HEK293T (cell line): ENCODE measurements around the gene NETO1.

Experiments used
- ARNT ChIP-seq: fragments of 450-650 bp; IDR thresholded peaks from 2 replicates; pipeline ENCODE4 v1.6.1; 2017; ENCODE audit warnings: mild to moderate bottlenecking
- BHLHE40 ChIP-seq: fragments of 450-650 bp; IDR thresholded peaks from 2 replicates; pipeline ENCODE4 v1.6.1; 2016; ENCODE audit warnings: mild to moderate bottlenecking, moderate library complexity, borderline replicate concordance
- ELF4 ChIP-seq: fragments of 450-650 bp; IDR thresholded peaks from 2 replicates; pipeline ENCODE4 v1.6.1; 2017; ENCODE audit warnings: antibody characterized with exemption
- FOXA1 ChIP-seq: fragments of 450-650 bp; IDR thresholded peaks from 2 replicates; pipeline ENCODE4 v1.6.1; 2016; ENCODE audit warnings: mild to moderate bottlenecking
- FOXK2 ChIP-seq: fragments of 450-650 bp; IDR thresholded peaks from 2 replicates; pipeline ENCODE4 v1.6.1; 2016; ENCODE audit warnings: mild to moderate bottlenecking
- FOXM1 ChIP-seq: fragments of 450-650 bp; IDR thresholded peaks from 2 replicates; pipeline ENCODE4 v1.6.1; 2017; ENCODE audit warnings: mild to moderate bottlenecking, borderline replicate concordance
- HDGF ChIP-seq: fragments of 450-650 bp; IDR thresholded peaks from 2 replicates; pipeline ENCODE4 v1.6.1; 2017; ENCODE audit warnings: antibody characterized with exemption, borderline replicate concordance
- NFRKB ChIP-seq: fragments of 450-650 bp; IDR thresholded peaks from 2 replicates; pipeline ENCODE4 v1.6.1; 2016; ENCODE audit warnings: mild to moderate bottlenecking, moderate library complexity
- SP1 ChIP-seq: fragments of 450-650 bp; IDR thresholded peaks from 2 replicates; pipeline ENCODE4 v1.6.1; 2017
- SUZ12 ChIP-seq: fragments of 450-650 bp; IDR thresholded peaks from 2 replicates; pipeline ENCODE4 v1.6.1; 2016; ENCODE audit warnings: mild to moderate bottlenecking
- TARDBP ChIP-seq: fragments of 450-650 bp; IDR thresholded peaks from 2 replicates; pipeline ENCODE4 v1.6.1; 2016
- TF ChIP-seq, protein P1 (sequence below): fragments of 450-650 bp; IDR thresholded peaks from 2 replicates; pipeline ENCODE4 v1.6.1; 2016

DNA sequence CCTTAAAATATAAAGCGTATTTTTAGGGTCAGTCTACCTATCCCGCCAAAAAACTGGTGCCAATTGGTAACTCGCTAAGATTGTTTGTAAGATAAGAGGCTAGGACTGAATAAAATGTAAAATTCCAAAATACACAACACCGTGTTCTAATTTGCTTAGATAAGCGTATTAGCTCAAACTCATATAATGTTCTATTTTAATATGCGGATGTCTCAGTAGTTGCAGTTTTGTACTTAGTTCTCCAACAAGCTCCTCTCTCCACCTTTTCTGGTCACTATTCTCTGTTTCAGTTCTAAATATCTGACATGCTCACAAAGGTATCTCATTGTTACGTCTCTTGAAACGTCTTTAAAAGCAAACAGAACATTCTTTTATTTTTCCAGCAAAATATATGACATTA lies 24.0 kb downstream of the NETO1 start:
- TF ChIP-seq ELF4 (no peak), SUZ12 (no peak), TARDBP (no peak), FOXA1 (no peak), BHLHE40 (no peak), SP1 (no peak), FOXM1 (no peak), HDGF (no peak), ARNT (no peak), FOXK2 (no peak), NFRKB (no peak)
- TF ChIP-seq, protein P1, sequence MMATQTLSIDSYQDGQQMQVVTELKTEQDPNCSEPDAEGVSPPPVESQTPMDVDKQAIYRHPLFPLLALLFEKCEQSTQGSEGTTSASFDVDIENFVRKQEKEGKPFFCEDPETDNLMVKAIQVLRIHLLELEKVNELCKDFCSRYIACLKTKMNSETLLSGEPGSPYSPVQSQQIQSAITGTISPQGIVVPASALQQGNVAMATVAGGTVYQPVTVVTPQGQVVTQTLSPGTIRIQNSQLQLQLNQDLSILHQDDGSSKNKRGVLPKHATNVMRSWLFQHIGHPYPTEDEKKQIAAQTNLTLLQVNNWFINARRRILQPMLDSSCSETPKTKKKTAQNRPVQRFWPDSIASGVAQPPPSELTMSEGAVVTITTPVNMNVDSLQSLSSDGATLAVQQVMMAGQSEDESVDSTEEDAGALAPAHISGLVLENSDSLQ: no peak
